Panc1 (cell line): ENCODE results near the gene TM2D3.

ENCODE experiments used
- CTCF ChIP-seq: fragments of 450-650 bp; IDR thresholded peaks from 2 replicates; pipeline ENCODE4 v1.5.1; 2017; ENCODE audit warnings: mild to moderate bottlenecking
- REST ChIP-seq, 2 experiments: IDR thresholded peaks; 2 replicates each; pipeline ENCODE4 v1.6.1; 2011 to 2012; ENCODE audit warnings: low read depth in 2 of 2, control low read depth in 1 of 2, low read length in 1 of 2, mild to moderate bottlenecking in 1 of 2, moderate library complexity in 1 of 2; ENCODE audit not compliant: insufficient read depth in 1 of 2
- SIN3A ChIP-seq: IDR thresholded peaks from 2 replicates; pipeline ENCODE4 v1.6.1; 2012; ENCODE audit warnings: low read depth, mild to moderate bottlenecking, low read length, moderate library complexity, borderline replicate concordance; ENCODE audit not compliant: insufficient read depth

GRCh38 chr15:101667881-101668280, 15.7 kb upstream of the TM2D3 start:
- TF ChIP-seq CTCF, result no peak
- no peak for TF ChIP-seq SIN3A
- TF ChIP-seq REST (IDR thresholded peaks at IDR 0.05; ENCODE audit: insufficient read depth in 1 of 2, low read depth in 2 of 2, low read length in 1 of 2), result no peak
